Osteocyte (in vitro differentiated cells): ENCODE data around the gene USP34. TPM values are rescaled to one million over a fixed set of nuclear protein-coding genes. Genes with fewer than 3 reads are reported as not detected.

Experiments used
- DNase-seq: peaks from one replicate; pipeline ENCODE4 v3.0.0; 2021; ENCODE audit warnings: mixed read lengths; ENCODE audit not compliant: unreplicated experiment; ENCODE audit errors: extremely low spot score
- H3K27ac Mint-ChIP-seq: one replicate; pipeline ENCODE4 v1.8.0; 2021; ENCODE audit warnings: mild to moderate bottlenecking, mixed read lengths; ENCODE audit not compliant: unreplicated experiment
- H3K27me3 Mint-ChIP-seq: one replicate; pipeline ENCODE4 v1.8.0; 2021; ENCODE audit warnings: mixed read lengths; ENCODE audit not compliant: unreplicated experiment
- H3K36me3 Mint-ChIP-seq: one replicate; pipeline ENCODE4 v1.8.0; 2021; ENCODE audit warnings: mixed read lengths; ENCODE audit not compliant: unreplicated experiment
- H3K4me1 Mint-ChIP-seq: one replicate; pipeline ENCODE4 v1.8.0; 2021; ENCODE audit warnings: mixed read lengths; ENCODE audit not compliant: unreplicated experiment
- H3K4me3 Mint-ChIP-seq: one replicate; pipeline ENCODE4 v1.8.0; 2021; ENCODE audit warnings: mild to moderate bottlenecking, moderate library complexity, mixed read lengths; ENCODE audit not compliant: unreplicated experiment
- H3K9me3 Mint-ChIP-seq: one replicate; pipeline ENCODE4 v1.8.0; 2021; ENCODE audit warnings: mixed read lengths; ENCODE audit not compliant: unreplicated experiment
- CTCF ChIP-seq: fragments of 200-600 bp; sonication (generic); IDR thresholded peaks from 2 replicates; pipeline ENCODE4 v1.5.0; 2021; ENCODE audit warnings: antibody characterized with exemption, mild to moderate bottlenecking, moderate library complexity
- total RNA-seq: library from RNA; stranded (reverse); gene quantifications from 2 replicates; pipeline ENCODE4 v1.2.1, GENCODE V29; 2021

Gene USP34
- total RNA-seq, 1 donor from 2014 or later, result 111 TPM

- no peak for TF ChIP-seq CTCF
- Mint-ChIP-seq H3K27me3 (no peaks in the 10 kb centered on the region), H3K4me3 (no peak overlapping the region), H3K9me3 (no peaks in the 10 kb centered on the region), H3K36me3 (no peaks in the 10 kb centered on the region), H3K27ac (no peak overlapping the region), H3K4me1 (peaks cover 36% of the 10 kb centered on the region)
- no peak for DNase-seq
Measured at GRCh38 chr2:61419570-61419969, 51.3 kb downstream of the USP34 start.

- Mint-ChIP-seq H3K4me3 (no peak overlapping the region), H3K4me1 (peaks cover 39% of the 10 kb centered on the region), H3K27me3 (no peaks in the 10 kb centered on the region), H3K9me3 (no peaks in the 10 kb centered on the region), H3K27ac (no peak overlapping the region), H3K36me3 (peaks cover 4% of the 10 kb centered on the region)
- no peak for DNase-seq
- TF ChIP-seq CTCF, result no peak
Measured at GRCh38 chr2:61419129-61419528, 51.8 kb downstream of the USP34 start.

- no peaks in the 10 kb centered on the region for H3K27me3 Mint-ChIP-seq
- H3K36me3 Mint-ChIP-seq, result peaks cover 5% of the 10 kb centered on the region
- H3K9me3 Mint-ChIP-seq, result no peaks in the 10 kb centered on the region
- H3K4me3 Mint-ChIP-seq, result no peak overlapping the region
- DNase-seq, result no peak
- H3K27ac Mint-ChIP-seq, result no peak overlapping the region
- peaks cover 40% of the 10 kb centered on the region for H3K4me1 Mint-ChIP-seq
- no peak for TF ChIP-seq CTCF
Measured at GRCh38 chr2:61416871-61417645, 53.8 kb downstream of the USP34 start.

GRCh38 chr2:61415265-61415664, 55.6 kb downstream of the USP34 start:
- no peak for DNase-seq
- Mint-ChIP-seq H3K36me3 (peaks cover 12% of the 10 kb centered on the region), H3K4me1 (peaks cover 43% of the 10 kb centered on the region), H3K27me3 (no peaks in the 10 kb centered on the region), H3K4me3 (no peak overlapping the region), H3K9me3 (no peaks in the 10 kb centered on the region), H3K27ac (peak overlapping the region; percentile 58)
- no peak for TF ChIP-seq CTCF

- Mint-ChIP-seq H3K27me3 (no peaks in the 10 kb centered on the region), H3K27ac (no peak overlapping the region), H3K36me3 (peaks cover 12% of the 10 kb centered on the region), H3K4me1 (peaks cover 41% of the 10 kb centered on the region), H3K9me3 (no peaks in the 10 kb centered on the region), H3K4me3 (no peak overlapping the region)
- DNase-seq, result no peak
- no peak for TF ChIP-seq CTCF
Measured at GRCh38 chr2:61414674-61415073, 56.2 kb downstream of the USP34 start.
